HG03175 (cell line): Measurements from ENCODE around the gene TM7SF2.
"Not testable (repeated sequence)": the region's sequence is repeated elsewhere in the genome, so short reads cannot be mapped to it uniquely, and the experiment has no call there.

Experiments
- ATAC-seq: cut with Tn5 transposase; IDR thresholded peaks from one replicate; pipeline ENCODE4 v1.9.1; 2021; ENCODE audit warnings: mild to moderate bottlenecking, moderate library complexity; ENCODE audit not compliant: unreplicated experiment

TM7SF2 gene

GRCh38 chr11:65150131-65150508, 38.4 kb downstream of the TM7SF2 start:
- ATAC-seq = not testable (repeated sequence)

- ATAC-seq = no peak
Measured at GRCh38 chr11:65150509-65151299, 39.0 kb downstream of the TM7SF2 start.

- no peak for ATAC-seq
Measured at GRCh38 chr11:65151331-65151899, 39.7 kb downstream of the TM7SF2 start.

GRCh38 chr11:65152122-65152521, 40.5 kb downstream of the TM7SF2 start:
- no peak for ATAC-seq

GRCh38 chr11:65156256-65156655, 44.6 kb downstream of the TM7SF2 start:
- ATAC-seq = no peak

- no peak for ATAC-seq
Measured at GRCh38 chr11:65156926-65157325, 45.3 kb downstream of the TM7SF2 start.

GRCh38 chr11:65157336-65157735, 45.7 kb downstream of the TM7SF2 start:
- ATAC-seq = no peak

GRCh38 chr11:65159012-65159411, 47.3 kb downstream of the TM7SF2 start:
- ATAC-seq = no peak

GRCh38 chr11:65160643-65161042, 49.0 kb downstream of the TM7SF2 start:
- no peak for ATAC-seq

GRCh38 chr11:65163684-65164083, 52.0 kb downstream of the TM7SF2 start:
- no peak for ATAC-seq
